Esophagus mucosa (tissue), 1 donor: ENCODE data around the gene FASTKD2. TPM values are rescaled to one million over a fixed set of nuclear protein-coding genes. Genes with fewer than 3 reads are reported as not detected.

Experiments
- ATAC-seq: fragments of 200-7000 bp; cut with Tn5 transposase; one replicate; pipeline ENCODE4 v1.9.1; 2020
- total RNA-seq: library from RNA; stranded (reverse); gene quantifications from one replicate; pipeline ENCODE4 v1.2.4, GENCODE V29; 2023
- donor health status: DM: yes; HTN: yes; CAD: no.

The FASTKD2 gene
- total RNA-seq, 1 donor from 2014 or later: 19.7 TPM

GRCh38 chr2:206838690-206839089, 73.3 kb downstream of the FASTKD2 start:
- ATAC-seq: no peak

GRCh38 chr2:206840999-206841398, 75.6 kb downstream of the FASTKD2 start:
- ATAC-seq: no peak

Other genes starting within 250 kb of the FASTKD2 start
- not detected for gene FAM237A, start 123.1 kb upstream of the FASTKD2 start, total RNA-seq
- gene DYTN, start 47.2 kb upstream of the FASTKD2 start, total RNA-seq: not detected
- 0.76 TPM for gene MDH1B, start 278 bp upstream of the FASTKD2 start, total RNA-seq
- gene CPO, start 173.9 kb downstream of the FASTKD2 start, total RNA-seq: not detected